Activated T-cell treated with anti-CD3 and anti-CD28 coated beads, Interleukin-2, amount 50 U/mL, for 72 hours (primary cell): ENCODE measurements around the gene RABL2B. TPM values are rescaled to one million over a fixed set of nuclear protein-coding genes. Genes with fewer than 3 reads are reported as not detected.

Experiments used
- ATAC-seq, 2 donors: fragments of 150-1000 bp; cut with Tn5 transposase; replicated peaks in 1 of 2; 2 replicates each; pipeline ENCODE4 v1.10.0; 2021; ENCODE audit warnings: moderate library complexity in 2 of 2, mild to moderate bottlenecking in 1 of 2
- DNase-seq, 2 donors: peaks; one replicate each; pipeline ENCODE4 v3.0.0; 2021 to 2022; ENCODE audit warnings: mixed read lengths in 1 of 2
- H3K27ac Mint-ChIP-seq: one replicate; pipeline ENCODE4 v1.8.0; 2022; ENCODE audit warnings: mild to moderate bottlenecking, moderate library complexity, mixed read lengths
- H3K27me3 Mint-ChIP-seq: one replicate; pipeline ENCODE4 v1.8.0; 2022; ENCODE audit warnings: low read depth, mixed read lengths
- H3K36me3 Mint-ChIP-seq, 2 donors: one replicate each; pipeline ENCODE4 v1.8.0; 2022; ENCODE audit warnings: mixed read lengths in 2 of 2, mild to moderate bottlenecking in 1 of 2; ENCODE audit not compliant: insufficient read depth in 2 of 2
- H3K4me1 Mint-ChIP-seq: one replicate; pipeline ENCODE4 v1.8.0; 2022; ENCODE audit warnings: low read depth, mixed read lengths
- H3K4me3 Mint-ChIP-seq, 2 donors: one replicate each; pipeline ENCODE4 v1.8.0; 2022; ENCODE audit warnings: mild to moderate bottlenecking in 2 of 2, mixed read lengths in 2 of 2, moderate library complexity in 2 of 2
- H3K9me3 Mint-ChIP-seq, 2 donors: one replicate each; pipeline ENCODE4 v1.8.0; 2022; ENCODE audit warnings: mixed read lengths in 2 of 2
- total RNA-seq, 2 donors: library from RNA; stranded (reverse); gene quantifications; one replicate each; pipeline ENCODE4 v1.2.3, GENCODE V29; 2022

Gene RABL2B
- total RNA-seq, 2 donors from 2014 or later = 26.6 to 29.4 TPM

GRCh38 chr22:50733521-50734342, 49.7 kb downstream of the RABL2B start:
- no peaks in the 10 kb centered on the region for H3K27me3 Mint-ChIP-seq
- H3K4me3 Mint-ChIP-seq = no peak overlapping the region
- H3K27ac Mint-ChIP-seq = no peak overlapping the region
- no peaks in the 10 kb centered on the region for H3K36me3 Mint-ChIP-seq
- H3K4me1 Mint-ChIP-seq = no peaks in the 10 kb centered on the region
- ATAC-seq = no peak
- no peak for DNase-seq
- H3K9me3 Mint-ChIP-seq = no peaks in the 10 kb centered on the region

- ATAC-seq (no peak), DNase-seq (no peak)
- no peaks in the 10 kb centered on the region for H3K36me3 Mint-ChIP-seq
- no peaks in the 10 kb centered on the region for H3K27me3 Mint-ChIP-seq
- H3K4me1 Mint-ChIP-seq = no peaks in the 10 kb centered on the region
- no peak overlapping the region for H3K4me3 Mint-ChIP-seq
- H3K27ac Mint-ChIP-seq = no peak overlapping the region
- H3K9me3 Mint-ChIP-seq = no peaks in the 10 kb centered on the region
Observed at GRCh38 chr22:50732681-50733080, 50.8 kb downstream of the RABL2B start.

GRCh38 chr22:50731811-50732624, 51.4 kb downstream of the RABL2B start:
- peak; percentile 88 to 92 for ATAC-seq
- no peaks in the 10 kb centered on the region for H3K27me3 Mint-ChIP-seq

GRCh38 chr22:50730941-50731661, 52.3 kb downstream of the RABL2B start:
- no peaks in the 10 kb centered on the region for H3K27me3 Mint-ChIP-seq
- H3K9me3 Mint-ChIP-seq = no peaks in the 10 kb centered on the region
- H3K27ac Mint-ChIP-seq = no peak overlapping the region

More at GRCh38 chr22:50731811-50732624, 51.4 kb downstream of the RABL2B start:
- peak; percentile 57 to 63 for DNase-seq
- Mint-ChIP-seq H3K27ac (no peak overlapping the region), H3K9me3 (no peaks in the 10 kb centered on the region), H3K4me1 (no peaks in the 10 kb centered on the region), H3K36me3 (no peaks in the 10 kb centered on the region), H3K4me3 (no peak overlapping the region)

GRCh38 chr22:50730013-50730891, 53.2 kb downstream of the RABL2B start:
- H3K9me3 Mint-ChIP-seq = no peaks in the 10 kb centered on the region
- H3K27ac Mint-ChIP-seq = no peak overlapping the region
- H3K36me3 Mint-ChIP-seq = no peaks in the 10 kb centered on the region
- no peaks in the 10 kb centered on the region for H3K27me3 Mint-ChIP-seq
- no peaks in the 10 kb centered on the region for H3K4me1 Mint-ChIP-seq
- ATAC-seq (no peak), DNase-seq (no peak)
- no peak overlapping the region for H3K4me3 Mint-ChIP-seq

More at GRCh38 chr22:50730941-50731661, 52.3 kb downstream of the RABL2B start:
- H3K36me3 Mint-ChIP-seq = no peaks in the 10 kb centered on the region
- DNase-seq (no peak), ATAC-seq (no peak)
- no peak overlapping the region for H3K4me3 Mint-ChIP-seq
- H3K4me1 Mint-ChIP-seq = no peaks in the 10 kb centered on the region

GRCh38 chr22:50729391-50730012, 53.9 kb downstream of the RABL2B start:
- Mint-ChIP-seq H3K27me3 (no peaks in the 10 kb centered on the region), H3K27ac (no peak overlapping the region), H3K4me3 (no peak overlapping the region), H3K4me1 (no peaks in the 10 kb centered on the region), H3K36me3 (no peaks in the 10 kb centered on the region), H3K9me3 (no peaks in the 10 kb centered on the region)
- no peak for DNase-seq
- ATAC-seq = no peak

- DNase-seq (no peak), ATAC-seq (no peak)
- H3K9me3 Mint-ChIP-seq = no peaks in the 10 kb centered on the region
- H3K27me3 Mint-ChIP-seq = no peaks in the 10 kb centered on the region
- no peak overlapping the region for H3K4me3 Mint-ChIP-seq
- H3K27ac Mint-ChIP-seq = no peak overlapping the region
- H3K36me3 Mint-ChIP-seq = no peaks in the 10 kb centered on the region
- no peaks in the 10 kb centered on the region for H3K4me1 Mint-ChIP-seq
Observed at GRCh38 chr22:50728523-50728931, 54.9 kb downstream of the RABL2B start.

GRCh38 chr22:50727678-50728522, 55.5 kb downstream of the RABL2B start:
- Mint-ChIP-seq H3K27me3 (no peaks in the 10 kb centered on the region), H3K4me3 (no peak overlapping the region), H3K9me3 (no peaks in the 10 kb centered on the region), H3K4me1 (no peaks in the 10 kb centered on the region), H3K27ac (no peak overlapping the region), H3K36me3 (no peaks in the 10 kb centered on the region)
- DNase-seq (no peak), ATAC-seq (no peak)

- H3K36me3 Mint-ChIP-seq = no peaks in the 10 kb centered on the region
- H3K27ac Mint-ChIP-seq = no peak overlapping the region
- no peak for ATAC-seq
- DNase-seq = no peak
- H3K9me3 Mint-ChIP-seq = no peaks in the 10 kb centered on the region
- no peak overlapping the region for H3K4me3 Mint-ChIP-seq
- H3K27me3 Mint-ChIP-seq = no peaks in the 10 kb centered on the region
- H3K4me1 Mint-ChIP-seq = no peaks in the 10 kb centered on the region
Observed at GRCh38 chr22:50726643-50727340, 56.6 kb downstream of the RABL2B start.

GRCh38 chr22:50725597-50725996, 57.8 kb downstream of the RABL2B start:
- H3K27ac Mint-ChIP-seq = no peak overlapping the region
- no peaks in the 10 kb centered on the region for H3K9me3 Mint-ChIP-seq
- H3K4me3 Mint-ChIP-seq = no peak overlapping the region
- no peaks in the 10 kb centered on the region for H3K36me3 Mint-ChIP-seq
- DNase-seq (no peak), ATAC-seq (no peak)
- no peaks in the 10 kb centered on the region for H3K4me1 Mint-ChIP-seq
- H3K27me3 Mint-ChIP-seq = no peaks in the 10 kb centered on the region

GRCh38 chr22:50724616-50725015, 58.8 kb downstream of the RABL2B start:
- Mint-ChIP-seq H3K27ac (no peak overlapping the region), H3K9me3 (no peaks in the 10 kb centered on the region)
- ATAC-seq = no peak

More at GRCh38 chr22:50724616-50725015, 58.8 kb downstream of the RABL2B start:
- Mint-ChIP-seq H3K4me3 (no peak overlapping the region), H3K36me3 (no peaks in the 10 kb centered on the region), H3K4me1 (no peaks in the 10 kb centered on the region), H3K27me3 (no peaks in the 10 kb centered on the region)
- no peak for DNase-seq
